ENCODE measurements around the gene PDPK1.
"Not testable (repeated sequence)": the region's sequence is repeated elsewhere in the genome, so short reads cannot be mapped to it uniquely, and the experiment has no call there.

The PDPK1 gene

DNA sequence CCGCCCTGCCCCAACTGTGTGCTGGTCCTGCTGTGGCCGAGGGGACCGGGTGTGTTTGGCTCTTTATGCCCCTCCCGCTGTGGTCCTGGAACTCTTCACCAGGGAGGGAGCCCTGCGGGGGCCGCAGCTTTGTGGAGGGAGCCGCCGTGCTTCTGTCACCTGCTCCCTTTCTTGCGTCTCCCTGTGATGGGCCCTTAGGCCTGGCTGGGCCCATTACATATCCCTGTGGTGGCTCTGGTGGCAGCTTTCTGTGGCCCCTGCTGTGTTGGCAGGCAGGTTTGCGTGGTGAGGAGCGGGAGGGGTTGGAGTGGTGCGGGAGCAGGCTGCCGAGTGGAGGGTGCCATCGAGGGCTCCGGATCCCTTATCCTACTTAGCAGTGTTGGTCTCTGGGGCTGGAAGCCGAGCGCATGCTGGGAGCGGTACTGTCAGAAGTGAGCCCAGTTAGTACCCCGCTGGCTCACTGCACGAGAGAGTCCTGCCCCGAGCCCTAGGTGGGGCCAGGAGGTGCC is 60.4 kb downstream of the PDPK1 start:
- H3K79me2 ChIP-seq (ENCODE audit: control insufficient read depth, low read length), result peaks cover 3% of the 10 kb centered on the region

DNA sequence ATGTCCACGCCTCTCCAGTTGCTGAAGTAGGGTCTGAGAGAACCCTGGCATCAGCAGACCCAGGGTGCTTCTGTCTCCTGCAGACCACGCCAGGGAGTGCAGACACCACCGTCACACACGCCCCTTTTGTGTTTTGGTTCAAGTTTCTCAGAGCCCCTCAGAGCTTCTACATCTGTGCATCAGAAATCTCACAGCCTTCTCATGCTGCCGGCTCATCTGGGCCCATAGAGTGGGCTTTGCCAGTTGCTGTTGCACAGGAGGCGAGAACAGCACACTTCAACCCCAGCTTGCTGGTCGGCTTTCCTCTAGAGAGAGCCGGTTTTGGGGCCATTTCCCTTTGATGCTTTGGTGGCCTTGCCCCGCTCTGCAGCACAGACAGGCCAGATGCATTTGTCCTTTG is 60.9 kb downstream of the PDPK1 start:
- H3K4me1 ChIP-seq (ENCODE audit: control insufficient read depth, low read length), result no peaks in the 10 kb centered on the region
- peaks cover 5% of the 10 kb centered on the region for H3K79me2 ChIP-seq (ENCODE audit: control insufficient read depth, low read length)
- peaks cover 28% of the 10 kb centered on the region for H3K36me3 ChIP-seq (ENCODE audit: control insufficient read depth, low read length)
- TF ChIP-seq, protein P1, sequence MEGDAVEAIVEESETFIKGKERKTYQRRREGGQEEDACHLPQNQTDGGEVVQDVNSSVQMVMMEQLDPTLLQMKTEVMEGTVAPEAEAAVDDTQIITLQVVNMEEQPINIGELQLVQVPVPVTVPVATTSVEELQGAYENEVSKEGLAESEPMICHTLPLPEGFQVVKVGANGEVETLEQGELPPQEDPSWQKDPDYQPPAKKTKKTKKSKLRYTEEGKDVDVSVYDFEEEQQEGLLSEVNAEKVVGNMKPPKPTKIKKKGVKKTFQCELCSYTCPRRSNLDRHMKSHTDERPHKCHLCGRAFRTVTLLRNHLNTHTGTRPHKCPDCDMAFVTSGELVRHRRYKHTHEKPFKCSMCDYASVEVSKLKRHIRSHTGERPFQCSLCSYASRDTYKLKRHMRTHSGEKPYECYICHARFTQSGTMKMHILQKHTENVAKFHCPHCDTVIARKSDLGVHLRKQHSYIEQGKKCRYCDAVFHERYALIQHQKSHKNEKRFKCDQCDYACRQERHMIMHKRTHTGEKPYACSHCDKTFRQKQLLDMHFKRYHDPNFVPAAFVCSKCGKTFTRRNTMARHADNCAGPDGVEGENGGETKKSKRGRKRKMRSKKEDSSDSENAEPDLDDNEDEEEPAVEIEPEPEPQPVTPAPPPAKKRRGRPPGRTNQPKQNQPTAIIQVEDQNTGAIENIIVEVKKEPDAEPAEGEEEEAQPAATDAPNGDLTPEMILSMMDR (IDR thresholded peaks at IDR 0.05; ENCODE audit: low read depth, low read length, poor library complexity, severe bottlenecking), result no peak
- no peak for TF ChIP-seq EZH2phosphoT487 (IDR thresholded peaks at IDR 0.05; ENCODE audit: borderline replicate concordance, low read length)
- no peaks in the 10 kb centered on the region for H3K9me2 ChIP-seq (replicated peaks; ENCODE audit: control insufficient read depth, low read length)
- no peaks in the 10 kb centered on the region for H3K9me3 ChIP-seq (ENCODE audit: control insufficient read depth, insufficient read depth, low read length)
- H3K4me3 ChIP-seq (ENCODE audit: low read length), result no peak overlapping the region
- H4K20me1 ChIP-seq (ENCODE audit: control insufficient read depth, insufficient read depth, low read depth, low read length), result no peaks in the 10 kb centered on the region
- H3F3A ChIP-seq (ENCODE audit: control insufficient read depth, insufficient read depth), result peaks cover 8% of the 10 kb centered on the region
- no peak overlapping the region for H3K27ac ChIP-seq (ENCODE audit: low read depth, low read length)
- no peak overlapping the region for H3K4me2 ChIP-seq (ENCODE audit: low read length)
- no peaks in the 10 kb centered on the region for H3K27me3 ChIP-seq (ENCODE audit: control insufficient read depth, low read length)

More for the DNA sequence above, 60.4 kb downstream of the PDPK1 start:
- H3K4me3 ChIP-seq (ENCODE audit: low read length), result no peak overlapping the region
- H3K9me3 ChIP-seq (ENCODE audit: control insufficient read depth, insufficient read depth, low read length), result no peaks in the 10 kb centered on the region
- H3K27ac ChIP-seq (ENCODE audit: low read depth, low read length), result no peak overlapping the region
- peaks cover 8% of the 10 kb centered on the region for H3F3A ChIP-seq (ENCODE audit: control insufficient read depth, insufficient read depth)
- no peaks in the 10 kb centered on the region for H3K27me3 ChIP-seq (ENCODE audit: control insufficient read depth, low read length)
- H4K20me1 ChIP-seq (ENCODE audit: control insufficient read depth, insufficient read depth, low read depth, low read length), result no peaks in the 10 kb centered on the region
- H3K4me1 ChIP-seq (ENCODE audit: control insufficient read depth, low read length), result no peaks in the 10 kb centered on the region
- H3K4me2 ChIP-seq (ENCODE audit: low read length), result no peak overlapping the region
- TF ChIP-seq EZH2phosphoT487 (IDR thresholded peaks at IDR 0.05; ENCODE audit: borderline replicate concordance, low read length), result no peak
- TF ChIP-seq, protein P1 (IDR thresholded peaks at IDR 0.05; ENCODE audit: low read depth, low read length, poor library complexity, severe bottlenecking), result no peak
- H3K36me3 ChIP-seq (ENCODE audit: control insufficient read depth, low read length), result peaks cover 24% of the 10 kb centered on the region
- no peaks in the 10 kb centered on the region for H3K9me2 ChIP-seq (replicated peaks; ENCODE audit: control insufficient read depth, low read length)

DNA sequence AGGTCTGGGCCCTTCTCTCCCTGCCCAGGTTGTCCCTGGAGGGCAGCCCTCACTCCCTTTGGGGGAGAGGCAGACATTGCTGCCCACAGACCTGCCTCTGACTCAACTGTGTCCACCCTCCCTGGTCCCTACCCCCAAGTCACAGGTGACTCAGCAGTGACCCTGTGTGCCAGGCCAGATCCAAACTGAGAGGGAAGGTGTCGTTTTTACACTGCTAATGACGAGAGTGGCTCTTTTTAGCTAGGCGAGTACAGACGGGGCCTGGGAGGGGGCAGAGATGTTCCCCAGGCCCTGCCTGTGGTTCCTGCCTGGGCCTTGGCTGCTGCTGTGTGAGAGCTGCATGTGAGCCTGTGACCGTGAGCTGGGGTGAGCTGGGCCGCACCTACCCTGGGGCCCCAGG is 61.3 kb downstream of the PDPK1 start:
- H3K4me1 ChIP-seq (ENCODE audit: control insufficient read depth, low read length); H3K27ac ChIP-seq (ENCODE audit: low read depth, low read length); H3K4me3 ChIP-seq (ENCODE audit: low read length); H3K79me2 ChIP-seq (ENCODE audit: control insufficient read depth, low read length); H4K20me1 ChIP-seq (ENCODE audit: control insufficient read depth, insufficient read depth, low read depth, low read length); H3K4me2 ChIP-seq (ENCODE audit: low read length); H3K9me3 ChIP-seq (ENCODE audit: control insufficient read depth, insufficient read depth, low read length); H3F3A ChIP-seq (ENCODE audit: control insufficient read depth, insufficient read depth); H3K27me3 ChIP-seq (ENCODE audit: control insufficient read depth, low read length); H3K9me2 ChIP-seq (replicated peaks; ENCODE audit: control insufficient read depth, low read length): not testable (repeated sequence)
- peaks cover 28% of the 10 kb centered on the region for H3K36me3 ChIP-seq (ENCODE audit: control insufficient read depth, low read length)

DNA sequence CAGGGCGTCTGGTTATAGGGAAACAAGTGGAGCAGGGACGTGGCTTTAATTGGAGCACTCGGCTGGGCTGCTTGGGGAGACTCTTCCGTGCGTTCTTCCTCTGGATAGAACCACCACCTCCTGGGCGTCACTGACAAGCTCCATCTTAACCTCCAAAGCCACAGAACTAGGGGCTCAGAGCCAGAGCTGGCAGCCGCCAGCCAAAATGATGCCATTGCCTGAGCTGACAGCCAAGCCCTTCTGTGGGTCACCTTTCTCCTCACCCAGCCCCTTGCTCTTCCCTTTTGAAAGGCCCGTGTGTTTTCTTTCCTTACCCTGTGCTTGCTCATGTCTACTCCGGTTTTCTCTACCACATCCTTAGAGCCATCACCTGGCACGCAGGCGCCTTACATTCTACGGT is 62.0 kb downstream of the PDPK1 start:
- H3K27ac ChIP-seq (ENCODE audit: low read depth, low read length); H3K4me2 ChIP-seq (ENCODE audit: low read length); H3K9me3 ChIP-seq (ENCODE audit: control insufficient read depth, insufficient read depth, low read length); H3K4me1 ChIP-seq (ENCODE audit: control insufficient read depth, low read length); H3K27me3 ChIP-seq (ENCODE audit: control insufficient read depth, low read length); H3K4me3 ChIP-seq (ENCODE audit: low read length); H4K20me1 ChIP-seq (ENCODE audit: control insufficient read depth, insufficient read depth, low read depth, low read length); H3K9me2 ChIP-seq (replicated peaks; ENCODE audit: control insufficient read depth, low read length); H3F3A ChIP-seq (ENCODE audit: control insufficient read depth, insufficient read depth): not testable (repeated sequence)
- Histone ChIP-seq H3K79me2 (ENCODE audit: control insufficient read depth, low read length) (peaks cover 10% of the 10 kb centered on the region), H3K36me3 (ENCODE audit: control insufficient read depth, low read length) (peaks cover 28% of the 10 kb centered on the region)

DNA sequence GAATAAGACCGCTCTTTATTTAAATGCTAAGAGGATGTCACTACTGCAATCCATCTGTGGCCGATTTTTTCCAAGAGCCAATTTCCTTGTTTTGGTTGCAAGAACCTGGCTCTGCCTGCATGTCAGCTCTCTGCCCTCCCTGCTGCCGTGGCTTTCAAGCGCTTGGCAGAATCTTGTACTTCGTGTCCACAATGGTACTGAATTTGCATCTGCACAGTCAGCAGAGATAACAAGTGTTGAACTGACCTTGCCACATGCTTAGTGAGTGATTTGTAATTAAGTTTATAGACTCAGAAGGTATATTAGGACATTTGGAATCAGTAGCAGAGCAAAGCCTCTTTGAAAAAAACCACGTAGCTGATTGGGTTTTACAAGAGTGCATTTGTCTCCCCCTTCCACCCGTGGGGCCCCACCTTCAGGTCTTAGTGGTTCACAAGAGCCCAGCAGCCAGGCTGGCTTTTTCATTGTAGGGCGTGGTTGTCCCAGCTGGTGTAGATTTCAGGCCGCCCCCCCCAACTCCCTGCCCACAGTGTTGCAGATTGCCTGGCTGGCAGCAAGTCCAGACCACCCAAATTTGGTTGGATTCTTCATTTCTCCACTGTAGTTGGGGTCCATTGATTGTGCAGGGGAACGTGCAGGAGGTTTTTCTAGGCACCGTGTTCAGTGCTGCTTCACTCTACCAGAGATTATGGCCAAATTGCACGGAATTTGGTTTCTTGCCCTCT is 63.6 kb downstream of the PDPK1 start:
- not testable (repeated sequence) for H3K9me2 ChIP-seq (replicated peaks; ENCODE audit: control insufficient read depth, low read length); H4K20me1 ChIP-seq (ENCODE audit: control insufficient read depth, insufficient read depth, low read depth, low read length); H3K4me1 ChIP-seq (ENCODE audit: control insufficient read depth, low read length); H3F3A ChIP-seq (ENCODE audit: control insufficient read depth, insufficient read depth); H3K9me3 ChIP-seq (ENCODE audit: control insufficient read depth, insufficient read depth, low read length); H3K27ac ChIP-seq (ENCODE audit: low read depth, low read length); H3K27me3 ChIP-seq (ENCODE audit: control insufficient read depth, low read length); H3K4me2 ChIP-seq (ENCODE audit: low read length); H3K4me3 ChIP-seq (ENCODE audit: low read length)
- peaks cover 21% of the 10 kb centered on the region for H3K36me3 ChIP-seq (ENCODE audit: control insufficient read depth, low read length)
- peaks cover 17% of the 10 kb centered on the region for H3K79me2 ChIP-seq (ENCODE audit: control insufficient read depth, low read length)

DNA sequence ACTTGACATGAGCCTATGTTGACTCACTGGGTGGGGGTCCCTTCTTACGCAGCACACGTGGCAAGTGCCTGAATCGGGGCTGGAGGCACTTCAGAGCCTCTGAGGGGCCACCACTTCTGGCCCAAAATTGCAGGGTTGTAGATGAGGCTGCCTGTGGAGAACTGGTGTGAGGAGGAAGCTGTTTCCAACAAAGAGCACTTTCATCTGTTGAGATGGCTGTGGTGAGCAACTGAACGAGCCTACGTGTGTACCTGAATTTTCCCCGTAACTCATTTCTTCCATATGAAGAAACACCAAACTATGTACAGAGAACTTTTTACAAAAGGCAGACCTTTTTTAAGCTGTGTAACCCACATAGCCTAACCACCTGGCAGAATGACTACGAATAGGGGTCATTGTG is 64.4 kb downstream of the PDPK1 start:
- H3K4me2 ChIP-seq (ENCODE audit: low read length); H3K27me3 ChIP-seq (ENCODE audit: control insufficient read depth, low read length); H3F3A ChIP-seq (ENCODE audit: control insufficient read depth, insufficient read depth); H3K4me1 ChIP-seq (ENCODE audit: control insufficient read depth, low read length); H3K9me3 ChIP-seq (ENCODE audit: control insufficient read depth, insufficient read depth, low read length); H4K20me1 ChIP-seq (ENCODE audit: control insufficient read depth, insufficient read depth, low read depth, low read length); H3K4me3 ChIP-seq (ENCODE audit: low read length); H3K9me2 ChIP-seq (replicated peaks; ENCODE audit: control insufficient read depth, low read length); H3K27ac ChIP-seq (ENCODE audit: low read depth, low read length): not testable (repeated sequence)
- peaks cover 17% of the 10 kb centered on the region for H3K79me2 ChIP-seq (ENCODE audit: control insufficient read depth, low read length)
- H3K36me3 ChIP-seq (ENCODE audit: control insufficient read depth, low read length), result peaks cover 14% of the 10 kb centered on the region
